Left ventricle myocardium inferior (tissue), 1 donor: ENCODE results near the gene IKZF1. TPM values are rescaled to one million over a fixed set of nuclear protein-coding genes. Genes with fewer than 3 reads are reported as not detected.

Experiments
- DNase-seq: peaks from one replicate; pipeline ENCODE4 v3.0.0-alpha.2; 2020
- H3K27ac ChIP-seq: fragments of 200-600 bp; replicated peaks from 2 replicates; pipeline ENCODE4 v1.8.0; 2021
- H3K27me3 ChIP-seq: fragments of 200-600 bp; 2 replicates; pipeline ENCODE4 v1.8.0; 2021; ENCODE audit warnings: low read depth
- H3K36me3 ChIP-seq: fragments of 200-600 bp; 2 replicates; pipeline ENCODE4 v1.8.0; 2021
- H3K4me1 ChIP-seq: fragments of 200-600 bp; 2 replicates; pipeline ENCODE4 v1.8.0; 2021
- H3K4me3 ChIP-seq: fragments of 200-600 bp; 2 replicates; pipeline ENCODE4 v1.8.0; 2021; ENCODE audit warnings: mild to moderate bottlenecking, moderate library complexity
- H3K9me3 ChIP-seq: fragments of 200-600 bp; replicated peaks from 2 replicates; pipeline ENCODE4 v1.8.0; 2021
- CTCF ChIP-seq: fragments of 200-600 bp; IDR thresholded peaks from 2 replicates; pipeline ENCODE4 v1.8.0; 2021; ENCODE audit warnings: antibody characterized with exemption, mild to moderate bottlenecking, borderline replicate concordance
- intact Hi-C: fragments of 100-400 bp; cut with micrococcal nuclease; formaldehyde crosslinking; loops from one replicate; pipeline ENCODE4 v1.11.0; 2022
- total RNA-seq: library from RNA; stranded (reverse); fragmentation: NEBNext Ultra II Directional; extraction: Animal tissue kit (Norgen Biotek cat#: 25700); gene quantifications from one replicate; pipeline ENCODE4 v1.2.1, GENCODE V29; 2021
- donor health status: DM: no; HTN: yes; CAD: no; lungs with severe emphysema.

IKZF1 gene
- total RNA-seq, 1 donor from 2014 or later: 2.1 TPM

- H3K4me1 ChIP-seq: no peaks in the 10 kb centered on the region
- TF ChIP-seq CTCF: no peak
- intact Hi-C loops: no loop called here
- H3K36me3 ChIP-seq: no peaks in the 10 kb centered on the region
- no peak overlapping the region for H3K27ac ChIP-seq
- H3K4me3 ChIP-seq: no peak overlapping the region
- peaks cover 20% of the 10 kb centered on the region for H3K27me3 ChIP-seq
- no peak for DNase-seq
- H3K9me3 ChIP-seq: peaks cover 12% of the 10 kb centered on the region
Observed at GRCh38 chr7:50284296-50284695, 20.2 kb upstream of the IKZF1 start.

DNA sequence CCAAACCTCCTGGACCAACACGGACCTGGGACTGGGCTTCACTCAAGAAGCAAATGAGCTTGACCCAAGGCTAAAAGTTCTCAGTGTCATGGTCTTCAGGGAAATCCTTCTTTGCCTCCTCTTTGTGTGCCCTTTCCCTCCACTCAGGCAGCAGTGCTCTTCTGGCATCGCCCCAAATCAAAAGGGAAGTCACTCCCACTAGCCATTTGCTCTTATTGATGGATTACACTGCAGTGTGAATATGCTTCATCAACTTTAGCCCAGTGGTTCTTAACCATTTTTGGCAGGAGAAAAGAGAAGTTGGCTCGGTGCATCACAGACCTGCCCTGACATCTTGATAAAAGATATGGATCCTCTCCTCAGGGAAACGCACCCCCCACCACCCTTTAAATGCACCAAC is 19.2 kb upstream of the IKZF1 start:
- Histone ChIP-seq H3K27me3 (peaks cover 20% of the 10 kb centered on the region), H3K27ac (no peak overlapping the region), H3K4me1 (no peaks in the 10 kb centered on the region), H3K9me3 (peaks cover 4% of the 10 kb centered on the region), H3K36me3 (no peaks in the 10 kb centered on the region), H3K4me3 (no peak overlapping the region)
- DNase-seq: no peak
- intact Hi-C loops: no loop called here
- TF ChIP-seq CTCF: no peak

GRCh38 chr7:50287129-50287528 is 17.4 kb upstream of the IKZF1 start:
- Histone ChIP-seq H3K27ac (no peak overlapping the region), H3K9me3 (no peaks in the 10 kb centered on the region), H3K4me1 (no peaks in the 10 kb centered on the region), H3K4me3 (no peak overlapping the region), H3K27me3 (peaks cover 19% of the 10 kb centered on the region), H3K36me3 (no peaks in the 10 kb centered on the region)
- DNase-seq: no peak
- no peak for TF ChIP-seq CTCF
- intact Hi-C loops: no loop called here

DNA sequence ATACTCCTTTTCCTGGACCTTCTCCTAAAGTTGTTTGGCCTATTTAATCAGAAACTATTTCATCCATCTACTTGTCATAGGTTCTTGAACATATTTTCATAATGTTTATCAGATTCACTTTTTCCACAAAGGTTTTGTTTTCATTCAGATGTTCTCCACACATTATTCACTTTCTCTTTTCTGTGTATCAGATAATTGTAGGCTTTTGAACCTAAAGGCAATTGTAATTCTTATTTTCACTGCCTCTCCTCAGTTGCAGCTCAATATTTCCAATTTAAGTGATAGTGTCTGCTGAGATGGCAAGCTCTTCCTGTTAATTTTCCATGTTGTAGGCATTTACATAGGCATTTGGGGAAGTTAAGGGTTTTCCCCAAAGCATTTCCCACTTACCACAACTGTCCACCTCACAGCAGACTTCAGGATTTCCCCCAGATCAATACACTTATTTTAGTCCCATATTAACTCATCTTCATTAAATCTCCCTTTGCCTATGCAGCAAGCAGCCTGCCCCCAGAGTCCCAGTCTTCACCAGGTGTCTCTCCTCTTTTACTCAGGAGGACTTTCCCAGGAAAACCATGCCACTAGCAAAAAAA is 12.3 kb upstream of the IKZF1 start:
- Histone ChIP-seq H3K27ac (no peak overlapping the region), H3K27me3 (peaks cover 38% of the 10 kb centered on the region), H3K9me3 (no peaks in the 10 kb centered on the region), H3K36me3 (no peaks in the 10 kb centered on the region), H3K4me3 (no peak overlapping the region), H3K4me1 (no peaks in the 10 kb centered on the region)
- DNase-seq: no peak
- intact Hi-C loops: no loop called here
- TF ChIP-seq CTCF: no peak

DNA sequence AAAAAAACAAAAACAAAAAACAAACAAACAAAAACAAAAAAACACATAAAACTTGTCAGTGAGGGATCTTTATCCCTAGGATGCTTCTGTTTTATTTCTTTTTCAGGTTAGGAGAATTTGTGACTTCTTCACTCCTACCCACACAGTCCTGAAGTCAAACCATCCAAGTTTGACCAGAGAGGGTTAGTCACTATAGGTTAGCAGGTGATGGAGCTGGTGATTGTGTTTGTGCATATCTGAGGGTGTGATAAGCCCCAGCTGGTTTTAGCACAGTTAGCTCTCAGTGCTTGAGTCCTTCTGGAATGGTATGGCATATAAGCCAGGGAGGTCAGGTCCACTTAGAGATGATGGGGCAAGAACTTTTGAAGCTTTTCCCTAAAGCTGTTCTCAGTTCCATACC is 11.8 kb upstream of the IKZF1 start:
- Histone ChIP-seq H3K4me1 (no peaks in the 10 kb centered on the region), H3K9me3 (no peaks in the 10 kb centered on the region), H3K27me3 (peaks cover 34% of the 10 kb centered on the region), H3K4me3 (no peak overlapping the region), H3K27ac (no peak overlapping the region), H3K36me3 (no peaks in the 10 kb centered on the region)
- no peak for DNase-seq
- no peak for TF ChIP-seq CTCF
- intact Hi-C loops: no loop called here
